H9 (cell line): ENCODE data around the gene OLA1. TPM values are rescaled to one million over a fixed set of nuclear protein-coding genes. Genes with fewer than 3 reads are reported as not detected.

Experiments used
- DNase-seq: peaks from one replicate; pipeline ENCODE4 v3.0.0-alpha.2; 2017
- H2AFZ ChIP-seq: one replicate; pipeline ENCODE4 v1.6.1; 2013; ENCODE audit warnings: mild to moderate bottlenecking, low read length, control low read depth, moderate library complexity
- H2AK5ac ChIP-seq: 2 replicates; pipeline ENCODE4 v1.6.1; 2013; ENCODE audit warnings: low read length, control low read depth, mixed read lengths; ENCODE audit not compliant: insufficient read length
- H2BK120ac ChIP-seq: one replicate; pipeline ENCODE4 v1.6.1; 2013; ENCODE audit warnings: low read depth, mild to moderate bottlenecking, low read length, control low read depth, inconsistent platforms; ENCODE audit not compliant: poor library complexity, severe bottlenecking
- H2BK12ac ChIP-seq: 2 replicates; pipeline ENCODE4 v1.6.1; 2013; ENCODE audit warnings: low read length, control low read depth, mixed read lengths, low read depth; ENCODE audit not compliant: insufficient read length
- H2BK15ac ChIP-seq: 2 replicates; pipeline ENCODE4 v1.6.1; 2013; ENCODE audit warnings: low read depth, low read length, control low read depth
- H2BK20ac ChIP-seq: one replicate; pipeline ENCODE4 v1.6.1; 2013; ENCODE audit warnings: low read depth, mild to moderate bottlenecking, low read length, control low read depth, inconsistent platforms; ENCODE audit not compliant: poor library complexity, severe bottlenecking
- H2BK5ac ChIP-seq: 2 replicates; pipeline ENCODE4 v1.6.1; 2013; ENCODE audit warnings: low read length, control low read depth, mixed read lengths; ENCODE audit not compliant: insufficient read length
- H3K14ac ChIP-seq: 2 replicates; pipeline ENCODE4 v1.6.1; 2013; ENCODE audit warnings: low read length, control low read depth; ENCODE audit not compliant: insufficient read depth
- H3K18ac ChIP-seq: 2 replicates; pipeline ENCODE4 v1.6.1; 2013; ENCODE audit warnings: low read depth, mild to moderate bottlenecking, mixed read lengths, low read length, control low read depth; ENCODE audit not compliant: insufficient read length
- H3K23ac ChIP-seq: 2 replicates; pipeline ENCODE4 v1.6.1; 2013; ENCODE audit warnings: low read length, control low read depth, mixed read lengths, low read depth; ENCODE audit not compliant: insufficient read length
- H3K23me2 ChIP-seq: 2 replicates; pipeline ENCODE4 v1.6.1; 2013; ENCODE audit warnings: low read depth, mild to moderate bottlenecking, mixed read lengths, low read length, control low read depth; ENCODE audit not compliant: insufficient read length, poor library complexity, severe bottlenecking
- H3K27ac ChIP-seq: 2 replicates; pipeline ENCODE4 v1.5.1; 2013; ENCODE audit warnings: low read length, control low read depth, mixed read lengths, low read depth; ENCODE audit not compliant: insufficient read length
- H3K27me3 ChIP-seq: 2 replicates; pipeline ENCODE4 v1.6.1; 2013; ENCODE audit warnings: low read length, control low read depth, inconsistent platforms; ENCODE audit not compliant: insufficient read depth
- H3K4ac ChIP-seq: 2 replicates; pipeline ENCODE4 v1.6.1; 2013; ENCODE audit warnings: low read depth, mild to moderate bottlenecking, control low read depth, inconsistent platforms, low read length, moderate library complexity
- H3K4me1 ChIP-seq: 2 replicates; pipeline ENCODE4 v1.6.1; 2013; ENCODE audit warnings: low read length, control low read depth, inconsistent platforms; ENCODE audit not compliant: insufficient read depth
- H3K4me2 ChIP-seq: 2 replicates; pipeline ENCODE4 v1.6.1; 2013; ENCODE audit warnings: low read length, control low read depth, mixed read lengths; ENCODE audit not compliant: insufficient read length, insufficient read depth
- H3K56ac ChIP-seq: 2 replicates; pipeline ENCODE4 v1.6.1; 2013; ENCODE audit warnings: low read depth, mild to moderate bottlenecking, mixed read lengths, low read length, control low read depth; ENCODE audit not compliant: insufficient read length
- H3K79me1 ChIP-seq: 2 replicates; pipeline ENCODE4 v1.6.1; 2013; ENCODE audit warnings: low read depth, mild to moderate bottlenecking, moderate library complexity, low read length, control low read depth, inconsistent platforms; ENCODE audit not compliant: insufficient read depth, poor library complexity, severe bottlenecking
- H3K79me2 ChIP-seq: 2 replicates; pipeline ENCODE4 v1.6.1; 2013; ENCODE audit warnings: low read length, control low read depth, inconsistent platforms; ENCODE audit not compliant: insufficient read depth
- H3K9ac ChIP-seq: 2 replicates; pipeline ENCODE4 v1.6.1; 2013; ENCODE audit warnings: low read length, control low read depth, mixed read lengths; ENCODE audit not compliant: insufficient read length; ENCODE audit errors: extremely low read depth
- H3K9me3 ChIP-seq: one replicate; pipeline ENCODE4 v1.6.1; 2013; ENCODE audit warnings: low read depth, low read length, inconsistent platforms; ENCODE audit not compliant: control insufficient read depth
- H3T11ph ChIP-seq: one replicate; pipeline ENCODE4 v1.6.1; 2013; ENCODE audit warnings: mild to moderate bottlenecking, low read length, control low read depth, inconsistent platforms
- H4K20me1 ChIP-seq: one replicate; pipeline ENCODE4 v1.6.1; 2013; ENCODE audit not compliant: control insufficient read depth, insufficient read length, insufficient read depth
- H4K5ac ChIP-seq: 2 replicates; pipeline ENCODE4 v1.6.1; 2013; ENCODE audit warnings: low read depth, mild to moderate bottlenecking, mixed read lengths, low read length, control low read depth; ENCODE audit not compliant: insufficient read length
- H4K8ac ChIP-seq: replicated peaks from 2 replicates; pipeline ENCODE4 v1.6.1; 2013; ENCODE audit warnings: low read length, control low read depth, mixed read lengths, low read depth; ENCODE audit not compliant: insufficient read length
- H4K91ac ChIP-seq: 2 replicates; pipeline ENCODE4 v1.6.1; 2013; ENCODE audit warnings: low read depth, mild to moderate bottlenecking, moderate library complexity, mixed read lengths, low read length, control low read depth; ENCODE audit not compliant: insufficient read length
- H3K27ac Mint-ChIP-seq, 3 experiments: 2 replicates in 2 of 3; 3 replicates in 1 of 3; pipeline ENCODE4 v1.8.0; 2020 to 2021; ENCODE audit warnings: mixed read lengths in 3 of 3, mild to moderate bottlenecking in 1 of 3, moderate library complexity in 1 of 3
- H3K27me3 Mint-ChIP-seq: 2 replicates; pipeline ENCODE4 v1.8.0; 2021; ENCODE audit warnings: low read depth, mild to moderate bottlenecking, moderate library complexity, mixed read lengths
- H3K36me3 Mint-ChIP-seq, 3 experiments: 2 replicates in 2 of 3; 3 replicates in 1 of 3; pipeline ENCODE4 v1.8.0; 2020 to 2021; ENCODE audit warnings: low read depth in 3 of 3, mixed read lengths in 3 of 3; ENCODE audit not compliant: insufficient read depth in 1 of 3
- H3K4me1 Mint-ChIP-seq, 2 experiments: 2 replicates each; pipeline ENCODE4 v1.8.0; 2020; ENCODE audit warnings: mixed read lengths in 2 of 2
- H3K4me3 Mint-ChIP-seq, 2 experiments: 2 replicates in 1 of 2; 3 replicates in 1 of 2; pipeline ENCODE4 v1.8.0; 2020 to 2021; ENCODE audit warnings: mild to moderate bottlenecking in 2 of 2, mixed read lengths in 2 of 2, moderate library complexity in 1 of 2
- H3K9me3 Mint-ChIP-seq, 2 experiments: 2 replicates in 1 of 2; 3 replicates in 1 of 2; pipeline ENCODE4 v1.8.0; 2020; ENCODE audit warnings: mild to moderate bottlenecking in 2 of 2, mixed read lengths in 2 of 2, moderate library complexity in 1 of 2
- WGBS: extraction: QIAGEN DNeasy Blood & Tissue Kit; methylation state at CpG from one replicate; pipeline ENCODE4 v1.1.7; 2013; ENCODE audit warnings: missing lambda C conversion rate, low lambda C conversion rate, mixed read lengths; ENCODE audit not compliant: insufficient read length; ENCODE audit errors: extremely low coverage; 5-methylcytosine and 5-hydroxymethylcytosine counted together
- total RNA-seq: library from RNA; stranded (reverse); gene quantifications from 2 replicates; pipeline ENCODE4 v1.2.1, GENCODE V29; 2021
- TF ChIP-seq, protein P1 (sequence below): fragments of 200-600 bp; sonication (generic); conservative IDR thresholded peaks from 3 replicates; pipeline ENCODE4 v1.8.0; 2021; ENCODE audit warnings: antibody characterized with exemption, mild to moderate bottlenecking

The OLA1 gene
- total RNA-seq, 1 experiment from 2014 or later, result 133 TPM

DNA sequence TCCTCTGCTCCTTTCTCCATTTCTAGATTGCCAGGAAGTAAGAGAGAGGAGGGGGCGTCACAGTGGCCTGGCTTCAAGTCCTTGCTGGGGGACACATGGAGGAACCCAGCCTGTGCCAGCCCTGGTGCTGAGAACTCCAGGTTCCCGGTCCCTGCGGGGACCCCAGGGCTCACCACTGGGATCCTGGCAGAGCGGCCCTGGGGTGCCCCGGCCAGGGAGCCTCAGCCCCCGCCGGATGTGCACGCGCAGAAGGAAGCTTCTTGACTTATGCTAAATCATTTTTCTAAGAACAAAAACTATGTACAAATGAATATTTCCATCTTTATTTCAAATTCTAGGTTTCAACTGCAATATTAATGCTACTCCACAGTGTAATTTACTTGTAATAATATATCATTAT is 200.6 kb downstream of the OLA1 start:
- no peak overlapping the region for H3K56ac ChIP-seq
- no peak overlapping the region for H2AK5ac ChIP-seq
- WGBS, result no CpG with 5 or more reads among the region's 9 CpGs
- H3K9ac ChIP-seq, result no peak overlapping the region
- no peaks in the 10 kb centered on the region for H3K79me2 ChIP-seq
- no peak overlapping the region for H3K4me3 Mint-ChIP-seq
- no peak overlapping the region for H4K8ac ChIP-seq
- no peak for DNase-seq
- H3K18ac ChIP-seq, result no peak overlapping the region
- TF ChIP-seq, protein P1, sequence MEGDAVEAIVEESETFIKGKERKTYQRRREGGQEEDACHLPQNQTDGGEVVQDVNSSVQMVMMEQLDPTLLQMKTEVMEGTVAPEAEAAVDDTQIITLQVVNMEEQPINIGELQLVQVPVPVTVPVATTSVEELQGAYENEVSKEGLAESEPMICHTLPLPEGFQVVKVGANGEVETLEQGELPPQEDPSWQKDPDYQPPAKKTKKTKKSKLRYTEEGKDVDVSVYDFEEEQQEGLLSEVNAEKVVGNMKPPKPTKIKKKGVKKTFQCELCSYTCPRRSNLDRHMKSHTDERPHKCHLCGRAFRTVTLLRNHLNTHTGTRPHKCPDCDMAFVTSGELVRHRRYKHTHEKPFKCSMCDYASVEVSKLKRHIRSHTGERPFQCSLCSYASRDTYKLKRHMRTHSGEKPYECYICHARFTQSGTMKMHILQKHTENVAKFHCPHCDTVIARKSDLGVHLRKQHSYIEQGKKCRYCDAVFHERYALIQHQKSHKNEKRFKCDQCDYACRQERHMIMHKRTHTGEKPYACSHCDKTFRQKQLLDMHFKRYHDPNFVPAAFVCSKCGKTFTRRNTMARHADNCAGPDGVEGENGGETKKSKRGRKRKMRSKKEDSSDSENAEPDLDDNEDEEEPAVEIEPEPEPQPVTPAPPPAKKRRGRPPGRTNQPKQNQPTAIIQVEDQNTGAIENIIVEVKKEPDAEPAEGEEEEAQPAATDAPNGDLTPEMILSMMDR, result no peak
- peaks cover 4% of the 10 kb centered on the region; the same call in 1 of the 2 replicates for H3K4me1 ChIP-seq
- no peak overlapping the region for H3K27ac ChIP-seq
- H3K36me3 Mint-ChIP-seq, result no peaks in the 10 kb centered on the region; a peak in 1 of 7 replicates
- no peak overlapping the region for H2BK20ac ChIP-seq
- H3K9me3 Mint-ChIP-seq, result peaks cover 0 to 8% of the 10 kb centered on the region in 2 experiments; a peak in 3 of 5 replicates
- no peak overlapping the region for H3T11ph ChIP-seq
- peaks cover 21 to 30% of the 10 kb centered on the region in 2 experiments for H3K4me1 Mint-ChIP-seq
- no peaks in the 10 kb centered on the region for H3K27me3 Mint-ChIP-seq
- no peaks in the 10 kb centered on the region for H3K9me3 ChIP-seq
- H3K27ac Mint-ChIP-seq, result no peak overlapping the region
- no peak overlapping the region for H3K14ac ChIP-seq
- H4K91ac ChIP-seq, result no peak overlapping the region
- no peaks in the 10 kb centered on the region for H3K23me2 ChIP-seq
- no peak overlapping the region for H2BK5ac ChIP-seq
- no peaks in the 10 kb centered on the region for H3K27me3 ChIP-seq
- H3K23ac ChIP-seq, result no peak overlapping the region
- H4K5ac ChIP-seq, result no peak overlapping the region
- H2AFZ ChIP-seq, result no peak overlapping the region
- no peak overlapping the region for H2BK12ac ChIP-seq
- no peaks in the 10 kb centered on the region for H4K20me1 ChIP-seq
- no peak overlapping the region for H2BK120ac ChIP-seq
- H3K79me1 ChIP-seq, result no peaks in the 10 kb centered on the region
- no peak overlapping the region for H3K4me2 ChIP-seq
- H3K4ac ChIP-seq, result no peak overlapping the region
- H2BK15ac ChIP-seq, result no peak overlapping the region
